K562 (cell line): Measurements from ENCODE around the gene TRPC4AP. TPM values are rescaled to one million over a fixed set of nuclear protein-coding genes. Genes with fewer than 3 reads are reported as not detected.

Source experiments
- ATAC-seq: fragments of 200-7000 bp; cut with Tn5 transposase; 3 replicates; pipeline ENCODE4 v1.9.1; 2020; ENCODE audit warnings: moderate library complexity
- BruUV-seq: library from RNA; stranded (reverse); fragments of 400-500 nt; replicated peaks from 2 replicates; lab custom pipeline; 2021; lab: Mats Ljungman, UMichigan
- CTCF ChIA-PET: fragments of 300-600 bp; formaldehyde crosslinking; extraction: SDS; loops from one replicate; lab custom pipeline; 2021; ENCODE audit warnings: low intra/inter-chr PET ratio; lab: Yijun Ruan, JAX
- POLR2A ChIA-PET: fragments of 300-600, 350-650 bp; sonication (Branson Sonifier 250); formaldehyde crosslinking; extraction: SDS; loops from one replicate; lab custom pipeline; 2021; ENCODE audit warnings: antibody characterized with exemption, inconsistent platforms; lab: Yijun Ruan, JAX
- DNase-seq, 4 experiments: peaks; one replicate each; pipeline versions ENCODE4 v3.0.0 to v3.0.0-alpha.2; 2011 to 2018; ENCODE audit warnings: low spot score in 3 of 4, mixed read lengths in 3 of 4; ENCODE audit errors: extremely low read depth in 1 of 4
- FAIRE-seq: peaks from 2 replicates; lab custom pipeline; 2011; peaks lifted over from hg19 to GRCh38; lab: Jason Lieb, UNC
- H2AFZ ChIP-seq: 2 replicates; pipeline ENCODE4 v1.6.0; 2011; ENCODE audit warnings: low read depth, low read length, control low read depth, inconsistent platforms
- H3K27ac ChIP-seq: fragments of 200-600 bp; 3 replicates; pipeline ENCODE4 v1.8.0; 2011; ENCODE audit warnings: low read depth, mild to moderate bottlenecking, control low read depth, inconsistent platforms, low read length, moderate library complexity, mixed read lengths; ENCODE audit errors: extremely low read depth
- H3K27me3 ChIP-seq, 2 experiments: fragments of 300-600 bp in 1 of 2; 2 replicates in 1 of 2; 3 replicates in 1 of 2; pipeline versions ENCODE4 v1.6.0 to v1.8.0; 2011; ENCODE audit warnings: inconsistent platforms in 2 of 2, low read length in 2 of 2, mild to moderate bottlenecking in 1 of 2, mixed read lengths in 1 of 2, moderate library complexity in 1 of 2; ENCODE audit not compliant: control insufficient read depth in 2 of 2, insufficient read depth in 2 of 2
- H3K36me3 ChIP-seq: fragments of 300-600 bp; 3 replicates; pipeline ENCODE4 v1.8.0; 2011; ENCODE audit warnings: mild to moderate bottlenecking, low read length, inconsistent platforms; ENCODE audit not compliant: control insufficient read depth, insufficient read depth
- H3K4me1 ChIP-seq, 2 experiments: fragments of 200-600 bp in 1 of 2; replicated peaks in 1 of 2; 2 replicates in 1 of 2; 3 replicates in 1 of 2; pipeline versions ENCODE4 v1.5.1 to v1.8.0; 2011; ENCODE audit warnings: inconsistent platforms in 2 of 2, low read length in 2 of 2, mild to moderate bottlenecking in 1 of 2, mixed read lengths in 1 of 2, moderate library complexity in 1 of 2; ENCODE audit not compliant: control insufficient read depth in 2 of 2, insufficient read depth in 2 of 2
- H3K4me2 ChIP-seq: 2 replicates; pipeline ENCODE4 v1.6.1; 2011; ENCODE audit warnings: low read length, control low read depth, inconsistent platforms, mixed read lengths; ENCODE audit not compliant: insufficient read depth
- H3K4me3 ChIP-seq: fragments of 200-600 bp; sonication (generic), shearing (Covaris generic); 2 replicates; pipeline ENCODE4 v1.5.1; 2016; ENCODE audit warnings: control low read depth, inconsistent platforms
- H3K79me2 ChIP-seq: fragments of 200-600 bp; 3 replicates; pipeline ENCODE4 v1.8.0; 2011; ENCODE audit warnings: low read length, inconsistent platforms; ENCODE audit not compliant: control insufficient read depth, insufficient read depth
- H3K9ac ChIP-seq, 2 experiments: 2 replicates each; pipeline versions ENCODE4 v1.6.0 to v1.6.1; 2011; ENCODE audit warnings: low read depth in 2 of 2, low read length in 2 of 2, control low read depth in 1 of 2, inconsistent platforms in 1 of 2, mild to moderate bottlenecking in 1 of 2, mixed read lengths in 1 of 2; ENCODE audit not compliant: insufficient read depth in 1 of 2
- H3K9me1 ChIP-seq: one replicate; pipeline ENCODE4 v1.6.0; 2011; ENCODE audit warnings: inconsistent platforms, mild to moderate bottlenecking, low read length, moderate library complexity; ENCODE audit not compliant: control insufficient read depth, insufficient read depth
- H3K9me3 ChIP-seq: replicated peaks from 2 replicates; pipeline ENCODE4 v1.5.1; 2011; ENCODE audit warnings: low read depth, low read length, inconsistent platforms; ENCODE audit not compliant: control insufficient read depth, insufficient read depth
- H4K20me1 ChIP-seq: replicated peaks from 2 replicates; pipeline ENCODE4 v1.6.1; 2011; ENCODE audit warnings: low read length, inconsistent platforms, mixed read lengths; ENCODE audit not compliant: control insufficient read depth, insufficient read depth
- EGR1 ChIP-seq: fragments of 450-650 bp; conservative IDR thresholded peaks from 2 replicates; pipeline ENCODE4 v1.6.1; 2017; ENCODE audit warnings: mild to moderate bottlenecking
- SMARCA5 ChIP-seq: fragments of 450-650 bp; IDR thresholded peaks from 2 replicates; pipeline ENCODE4 v1.6.1; 2016
- ZFP1 ChIP-seq: fragments of 450-650 bp; formaldehyde crosslinking; IDR thresholded peaks from 2 replicates; pipeline ENCODE4 v1.4.0; 2020; ENCODE audit warnings: mild to moderate bottlenecking, mixed read lengths
- ZFX ChIP-seq: sonication (generic); formaldehyde crosslinking; IDR thresholded peaks from 2 replicates; pipeline ENCODE4 v1.8.0; 2022; ENCODE audit warnings: mild to moderate bottlenecking, missing genetic modification reagents, moderate library complexity
- WGBS: fragments of 100-300 bp; shearing (Covaris generic); methylation state at CpG from one replicate; pipeline ENCODE4 v1.1.6; 2016; ENCODE audit warnings: low coverage, mixed read lengths; ENCODE audit not compliant: insufficient coverage; ENCODE audit errors: missing lambda C conversion rate; 5-methylcytosine and 5-hydroxymethylcytosine counted together
- in situ Hi-C: fragments of 300-500 bp; cut with MboI; formaldehyde crosslinking; loops from 4 replicates; pipeline ENCODE4 v1.15.0; 2018; ENCODE audit warnings: inconsistent platforms, mixed read lengths
- intact Hi-C: fragments of 100-400 bp; cut with micrococcal nuclease; formaldehyde crosslinking; loops from 2 replicates; pipeline ENCODE4 v1.14.2; 2022
- polyA plus RNA-seq, 8 experiments: library from polyadenylated mRNA; depleted of rRNA in 4 of 8; stranded (reverse) in 5 of 8; unstranded in 3 of 8; fragments of >200 nt; fragmentation: Nextera tagmentation in 2 of 8; fragmentation: Illumina TruSeq in 1 of 8; extraction: Ambion mirVana in 2 of 8; extraction: Trizol in 1 of 8; gene quantifications; 2 replicates each; pipeline versions ENCODE4 v1.2.1 to v1.2.3, GENCODE V29; 2011 to 2014; ENCODE audit warnings: inconsistent platforms in 1 of 8, missing spikeins in 1 of 8
- total RNA-seq, 7 experiments: library from RNA; depleted of rRNA in 6 of 7; stranded (reverse); fragments of >200 nt in 6 of 7; fragmentation: Illumina TruSeq in 2 of 7; extraction: Trizol in 2 of 7; gene quantifications; 2 replicates each; pipeline versions ENCODE4 v1.2.1 to v1.2.3, GENCODE V29; 2011 to 2021; ENCODE audit warnings: low replicate concordance in 1 of 7
- TF ChIP-seq, protein P1 (sequence below), 2 experiments: fragments of 450-650 bp in 1 of 2; sonication (generic) in 1 of 2; formaldehyde crosslinking in 1 of 2; IDR thresholded peaks; 2 replicates each; pipeline versions ENCODE4 v1.7.1 to v1.9.0; 2016 to 2022; ENCODE audit warnings: inconsistent platforms in 1 of 2, mild to moderate bottlenecking in 1 of 2, missing genetic modification reagents in 1 of 2

TRPC4AP gene
- total and polyA plus RNA-seq, 9 of the 15 experiments (the other 6 are each of a cell fraction or from before 2014, with no cell fraction given), result 2.3 to 70.3 (median 33.3) TPM

DNA sequence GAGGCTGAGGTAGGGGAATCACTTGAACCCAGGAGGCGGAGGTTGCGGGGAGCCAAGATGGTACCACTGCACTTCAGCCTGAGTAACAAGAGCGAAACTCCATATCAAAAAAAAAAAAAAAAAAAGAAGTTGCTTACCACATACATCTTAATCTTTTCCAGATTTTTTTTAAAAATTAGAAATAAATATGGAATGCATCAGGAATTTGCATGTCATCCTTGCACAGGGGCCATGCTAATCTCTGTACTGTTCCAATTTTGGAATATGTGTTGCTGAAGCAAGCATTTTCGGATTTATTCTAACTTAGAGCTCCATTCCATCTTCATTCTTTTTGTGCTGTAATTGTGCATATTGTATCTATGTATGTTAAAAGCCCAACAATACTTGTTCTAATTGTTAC is 62.5 kb downstream of the TRPC4AP start:
- H3K4me2 ChIP-seq, result no peak overlapping the region
- H3K36me3 ChIP-seq, result peaks cover 68% of the 10 kb centered on the region
- no peaks in the 10 kb centered on the region; the same call in 2 of the 3 replicates for H3K79me2 ChIP-seq
- H3K9me3 ChIP-seq, result no peaks in the 10 kb centered on the region
- H4K20me1 ChIP-seq, result no peaks in the 10 kb centered on the region
- H3K27ac ChIP-seq, result no peak overlapping the region
- H3K9me1 ChIP-seq, result no peaks in the 10 kb centered on the region
- TF ChIP-seq SMARCA5 (no peak), ZFP1 (CRISPR knock-in tag) (no peak), EGR1 (no peak), ZFX (CRISPR knock-in tag) (no peak)
- TF ChIP-seq, protein P1, sequence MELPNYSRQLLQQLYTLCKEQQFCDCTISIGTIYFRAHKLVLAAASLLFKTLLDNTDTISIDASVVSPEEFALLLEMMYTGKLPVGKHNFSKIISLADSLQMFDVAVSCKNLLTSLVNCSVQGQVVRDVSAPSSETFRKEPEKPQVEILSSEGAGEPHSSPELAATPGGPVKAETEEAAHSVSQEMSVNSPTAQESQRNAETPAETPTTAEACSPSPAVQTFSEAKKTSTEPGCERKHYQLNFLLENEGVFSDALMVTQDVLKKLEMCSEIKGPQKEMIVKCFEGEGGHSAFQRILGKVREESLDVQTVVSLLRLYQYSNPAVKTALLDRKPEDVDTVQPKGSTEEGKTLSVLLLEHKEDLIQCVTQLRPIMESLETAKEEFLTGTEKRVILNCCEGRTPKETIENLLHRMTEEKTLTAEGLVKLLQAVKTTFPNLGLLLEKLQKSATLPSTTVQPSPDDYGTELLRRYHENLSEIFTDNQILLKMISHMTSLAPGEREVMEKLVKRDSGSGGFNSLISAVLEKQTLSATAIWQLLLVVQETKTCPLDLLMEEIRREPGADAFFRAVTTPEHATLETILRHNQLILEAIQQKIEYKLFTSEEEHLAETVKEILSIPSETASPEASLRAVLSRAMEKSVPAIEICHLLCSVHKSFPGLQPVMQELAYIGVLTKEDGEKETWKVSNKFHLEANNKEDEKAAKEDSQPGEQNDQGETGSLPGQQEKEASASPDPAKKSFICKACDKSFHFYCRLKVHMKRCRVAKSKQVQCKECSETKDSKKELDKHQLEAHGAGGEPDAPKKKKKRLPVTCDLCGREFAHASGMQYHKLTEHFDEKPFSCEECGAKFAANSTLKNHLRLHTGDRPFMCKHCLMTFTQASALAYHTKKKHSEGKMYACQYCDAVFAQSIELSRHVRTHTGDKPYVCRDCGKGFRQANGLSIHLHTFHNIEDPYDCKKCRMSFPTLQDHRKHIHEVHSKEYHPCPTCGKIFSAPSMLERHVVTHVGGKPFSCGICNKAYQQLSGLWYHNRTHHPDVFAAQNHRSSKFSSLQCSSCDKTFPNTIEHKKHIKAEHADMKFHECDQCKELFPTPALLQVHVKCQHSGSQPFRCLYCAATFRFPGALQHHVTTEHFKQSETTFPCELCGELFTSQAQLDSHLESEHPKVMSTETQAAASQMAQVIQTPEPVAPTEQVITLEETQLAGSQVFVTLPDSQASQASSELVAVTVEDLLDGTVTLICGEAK (IDR thresholded peaks at IDR 0.05), result no peak
- TF ChIP-seq, protein P1 (CRISPR knock-in tag; IDR thresholded peaks at IDR 0.05), result no peak
- TF ChIP-seq, all 486 proteins: peak for 0
- no TSS peak for BruUV-seq
- Histone ChIP-seq H2AFZ (no peak overlapping the region), H3K27me3 (no peaks in the 10 kb centered on the region), H3K4me3 (no peak overlapping the region), H3K4me1 (no peaks in the 10 kb centered on the region), H3K9ac (no peak overlapping the region)
- WGBS, result 91% methylated on average over 1 of the region's 4 CpGs
- intact Hi-C loops, result no loop called here
- POLR2A ChIA-PET, result no interaction called here
- no peak for DNase-seq
- in situ Hi-C loops, result no loop called here
- ATAC-seq, result no peak
- FAIRE-seq, result no peak
- CTCF ChIA-PET, result no interaction called here
